ENCODE data around the gene TMEM150A. TPM values are rescaled to one million over a fixed set of nuclear protein-coding genes. Genes with fewer than 3 reads are reported as not detected.

TMEM150A gene
- total RNA-seq, 2 experiments from 2014 or later: 0.92 to 1.1 TPM

GRCh38 chr2:85564144-85564563 lies 38.3 kb downstream of the TMEM150A start:
- Histone ChIP-seq H3K4me2 (ENCODE audit: low read length) (peak overlapping the region; percentile 60), H3K36me3 (ENCODE audit: insufficient read depth, low read length) (peaks cover under 1% of the 10 kb centered on the region; the same call in 1 of the 2 replicates), H3K9me3 (ENCODE audit: low read length) (no peaks in the 10 kb centered on the region), H3K27ac (ENCODE audit: low read depth, low read length, poor library complexity, severe bottlenecking) (peak overlapping the region; percentile 53), H2AFZ (ENCODE audit: low read length) (peak overlapping the region; percentile 73), H4K20me1 (ENCODE audit: insufficient read depth, low read length) (no peaks in the 10 kb centered on the region), H3K4me3 (ENCODE audit: low read depth, low read length, poor library complexity, severe bottlenecking) (peak overlapping the region; percentile 5), H3K4me1 (ENCODE audit: insufficient read depth, low read length, poor library complexity, severe bottlenecking) (peaks cover 30% of the 10 kb centered on the region), H3K9me2 (ENCODE audit: insufficient read depth, low read length) (no peaks in the 10 kb centered on the region), H3K79me2 (ENCODE audit: insufficient read depth, low read depth, low read length) (peaks cover 13% of the 10 kb centered on the region)
- POLR2A ChIA-PET: interaction anchor here (0.6 to 2.5 kb wide), 7 partner anchors 14 to 150 kb away, joined by 3 to 14 read pairs (median 3); partner anchors contain the start of genes C2orf68, MAT2A, RNF181 and VAMP8
- no TSS peak for BruUV-seq (replicated peaks)
- CTCF ChIA-PET (ENCODE audit: unreplicated experiment): interaction anchor here (0.5 kb wide), 1 partner anchor 164 kb away, joined by 3 read pairs; no protein-coding TSS in a partner anchor
- TF ChIP-seq EZH2phosphoT487 (IDR thresholded peaks at IDR 0.05; ENCODE audit: borderline replicate concordance, low read depth, low read length): no peak
- TF ChIP-seq, protein P1, sequence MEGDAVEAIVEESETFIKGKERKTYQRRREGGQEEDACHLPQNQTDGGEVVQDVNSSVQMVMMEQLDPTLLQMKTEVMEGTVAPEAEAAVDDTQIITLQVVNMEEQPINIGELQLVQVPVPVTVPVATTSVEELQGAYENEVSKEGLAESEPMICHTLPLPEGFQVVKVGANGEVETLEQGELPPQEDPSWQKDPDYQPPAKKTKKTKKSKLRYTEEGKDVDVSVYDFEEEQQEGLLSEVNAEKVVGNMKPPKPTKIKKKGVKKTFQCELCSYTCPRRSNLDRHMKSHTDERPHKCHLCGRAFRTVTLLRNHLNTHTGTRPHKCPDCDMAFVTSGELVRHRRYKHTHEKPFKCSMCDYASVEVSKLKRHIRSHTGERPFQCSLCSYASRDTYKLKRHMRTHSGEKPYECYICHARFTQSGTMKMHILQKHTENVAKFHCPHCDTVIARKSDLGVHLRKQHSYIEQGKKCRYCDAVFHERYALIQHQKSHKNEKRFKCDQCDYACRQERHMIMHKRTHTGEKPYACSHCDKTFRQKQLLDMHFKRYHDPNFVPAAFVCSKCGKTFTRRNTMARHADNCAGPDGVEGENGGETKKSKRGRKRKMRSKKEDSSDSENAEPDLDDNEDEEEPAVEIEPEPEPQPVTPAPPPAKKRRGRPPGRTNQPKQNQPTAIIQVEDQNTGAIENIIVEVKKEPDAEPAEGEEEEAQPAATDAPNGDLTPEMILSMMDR (conservative IDR thresholded peaks at IDR 0.05; ENCODE audit: low read length): no peak
- intact Hi-C loops (cut with micrococcal nuclease; ENCODE audit: unreplicated experiment): no loop called here
- DNase-seq (ENCODE audit: low spot score): peak; percentile 75

- Histone ChIP-seq H3K36me3 (ENCODE audit: insufficient read depth, low read length) (peaks cover 21% of the 10 kb centered on the region), H3K9me2 (ENCODE audit: insufficient read depth, low read length) (no peaks in the 10 kb centered on the region), H2AFZ (ENCODE audit: low read length) (peak within 1 kb of the TSS; percentile 33), H3K27ac (ENCODE audit: low read depth, low read length, poor library complexity, severe bottlenecking) (peak within 1 kb of the TSS; percentile 65), H3K4me3 (ENCODE audit: low read depth, low read length, poor library complexity, severe bottlenecking) (peak within 1 kb of the TSS; percentile 79), H3K4me1 (ENCODE audit: insufficient read depth, low read length, poor library complexity, severe bottlenecking) (peaks cover 30% of the 10 kb centered on the region), H3K9me3 (ENCODE audit: low read length) (no peaks in the 10 kb centered on the region), H3K4me2 (ENCODE audit: low read length) (peak within 1 kb of the TSS; percentile 98), H3K79me2 (ENCODE audit: insufficient read depth, low read depth, low read length) (peaks cover 13% of the 10 kb centered on the region), H4K20me1 (ENCODE audit: insufficient read depth, low read length) (no peaks in the 10 kb centered on the region)
- intact Hi-C loops (cut with micrococcal nuclease; ENCODE audit: unreplicated experiment): loop anchor here (1.0 to 2.0 kb wide), 3 partner anchors 17 to 41 kb away; partner anchors contain the start of genes MAT2A and TMEM150A
- POLR2A ChIA-PET: interaction anchor here (0.5 to 2.7 kb wide), 14 partner anchors 10 to 632 kb away, joined by 3 to 29 read pairs (median 6); partner anchors contain the start of genes MAT2A, SH2D6, TGOLN2 and VAMP8
- DNase-seq (ENCODE audit: low spot score): peak; percentile 98
- CTCF ChIA-PET (ENCODE audit: unreplicated experiment): interaction anchor here (0.8 to 1.3 kb wide), 2 partner anchors 33 to 142 kb away, joined by 3 to 5 read pairs; no protein-coding TSS in a partner anchor
- TSS peak; percentile 96 for BruUV-seq (replicated peaks)
- TF ChIP-seq EZH2phosphoT487 (IDR thresholded peaks at IDR 0.05; ENCODE audit: borderline replicate concordance, low read depth, low read length): no peak
- TF ChIP-seq, protein P1 (conservative IDR thresholded peaks at IDR 0.05; ENCODE audit: low read length): no peak
Measured at GRCh38 chr2:85561280-85562212, 41.0 kb downstream of the TMEM150A start, which contains the start of gene GGCX. Gene GGCX (minus strand): TSS chr2:85561493. CDS start chr2:85561428, 65 bp downstream.

Data from OCI-LY7 (cell line).